ENCODE measurements around the gene RPRD1B.
A peak's percentile ranks its signal among the peaks of the same experiment; 100 is the strongest.

Gene RPRD1B

GRCh38 chr20:37992802-37993409 lies 40.6 kb upstream of the RPRD1B start:
- peak in 2 of 3 experiments; percentile 2 to 5 for DNase-seq
- H3K36me3 Mint-ChIP-seq (ENCODE audit: insufficient read depth): peaks cover 28% of the 10 kb centered on the region
- H3K9me3 Mint-ChIP-seq: no peaks in the 10 kb centered on the region
- H3K4me3 Mint-ChIP-seq: no peak overlapping the region
- peak overlapping the region in 1 of 2 donors; percentile 69 for H3K27ac Mint-ChIP-seq
- no peaks in the 10 kb centered on the region for H3K27me3 Mint-ChIP-seq
- ATAC-seq (replicated peaks): no peak
- peaks cover 19 to 24% of the 10 kb centered on the region in 2 donors for H3K4me1 Mint-ChIP-seq (ENCODE audit: low read depth in 2 of 2)

GRCh38 chr20:37994512-37994911 lies 39.0 kb upstream of the RPRD1B start:
- Mint-ChIP-seq H3K27me3 (no peaks in the 10 kb centered on the region), H3K36me3 (ENCODE audit: insufficient read depth) (peaks cover 38% of the 10 kb centered on the region), H3K27ac (peak overlapping the region in 1 of 2 donors; percentile 76), H3K9me3 (no peaks in the 10 kb centered on the region), H3K4me1 (ENCODE audit: low read depth in 2 of 2) (peaks cover 19 to 22% of the 10 kb centered on the region in 2 donors), H3K4me3 (no peak overlapping the region)
- DNase-seq (no peak), ATAC-seq (replicated peaks) (no peak)

- Mint-ChIP-seq H3K4me1 (ENCODE audit: low read depth in 2 of 2) (peaks cover 7% of the 10 kb centered on the region in 2 donors), H3K9me3 (no peaks in the 10 kb centered on the region), H3K27ac (no peak overlapping the region), H3K27me3 (no peaks in the 10 kb centered on the region), H3K36me3 (ENCODE audit: insufficient read depth) (peaks cover 40% of the 10 kb centered on the region), H3K4me3 (no peak overlapping the region)
- DNase-seq (no peak), ATAC-seq (replicated peaks) (no peak)
Measured at GRCh38 chr20:37995856-37996605, 37.5 kb upstream of the RPRD1B start.

GRCh38 chr20:37997516-37997915 lies 36.0 kb upstream of the RPRD1B start:
- ATAC-seq (replicated peaks) (no peak), DNase-seq (no peak)
- Mint-ChIP-seq H3K27ac (peak overlapping the region in 1 of 2 donors; percentile 28), H3K4me1 (ENCODE audit: low read depth in 2 of 2) (no peaks in the 10 kb centered on the region), H3K4me3 (no peak overlapping the region), H3K27me3 (no peaks in the 10 kb centered on the region), H3K36me3 (ENCODE audit: insufficient read depth) (peaks cover 44% of the 10 kb centered on the region), H3K9me3 (no peaks in the 10 kb centered on the region)

GRCh38 chr20:37999526-38000263 lies 33.9 kb upstream of the RPRD1B start:
- ATAC-seq (replicated peaks) (no peak), DNase-seq (no peak)
- no peak overlapping the region for H3K27ac Mint-ChIP-seq
- no peaks in the 10 kb centered on the region for H3K27me3 Mint-ChIP-seq
- peaks cover 58% of the 10 kb centered on the region for H3K36me3 Mint-ChIP-seq (ENCODE audit: insufficient read depth)
- no peaks in the 10 kb centered on the region for H3K9me3 Mint-ChIP-seq
- no peaks in the 10 kb centered on the region for H3K4me1 Mint-ChIP-seq (ENCODE audit: low read depth in 2 of 2)
- no peak overlapping the region for H3K4me3 Mint-ChIP-seq

- ATAC-seq (replicated peaks) (no peak), DNase-seq (no peak)
- Mint-ChIP-seq H3K27ac (peak overlapping the region in 1 of 2 donors; percentile 59), H3K9me3 (no peaks in the 10 kb centered on the region), H3K36me3 (ENCODE audit: insufficient read depth) (peaks cover 58% of the 10 kb centered on the region), H3K4me1 (ENCODE audit: low read depth in 2 of 2) (no peaks in the 10 kb centered on the region), H3K27me3 (no peaks in the 10 kb centered on the region), H3K4me3 (no peak overlapping the region)
Measured at GRCh38 chr20:38000293-38000692, 33.3 kb upstream of the RPRD1B start.

- Mint-ChIP-seq H3K9me3 (no peaks in the 10 kb centered on the region), H3K27me3 (no peaks in the 10 kb centered on the region), H3K27ac (peak overlapping the region in 1 of 2 donors; percentile 17), H3K4me3 (no peak overlapping the region), H3K4me1 (ENCODE audit: low read depth in 2 of 2) (peaks cover 0 to under 1% of the 10 kb centered on the region in 2 donors), H3K36me3 (ENCODE audit: insufficient read depth) (peaks cover 51% of the 10 kb centered on the region)
- ATAC-seq (replicated peaks) (no peak), DNase-seq (no peak)
Measured at GRCh38 chr20:38001173-38001875, 32.2 kb upstream of the RPRD1B start.

- Mint-ChIP-seq H3K27me3 (no peaks in the 10 kb centered on the region), H3K4me3 (no peak overlapping the region), H3K9me3 (no peaks in the 10 kb centered on the region), H3K4me1 (ENCODE audit: low read depth in 2 of 2) (peaks cover 0 to 5% of the 10 kb centered on the region in 2 donors), H3K36me3 (ENCODE audit: insufficient read depth) (peaks cover 50% of the 10 kb centered on the region), H3K27ac (no peak overlapping the region)
- ATAC-seq (replicated peaks) (no peak), DNase-seq (no peak)
Measured at GRCh38 chr20:38001981-38002380, 31.6 kb upstream of the RPRD1B start.

- no peaks in the 10 kb centered on the region for H3K27me3 Mint-ChIP-seq
- no peaks in the 10 kb centered on the region for H3K9me3 Mint-ChIP-seq
- H3K4me3 Mint-ChIP-seq: no peak overlapping the region
- peaks cover 0 to 5% of the 10 kb centered on the region in 2 donors for H3K4me1 Mint-ChIP-seq (ENCODE audit: low read depth in 2 of 2)
- no peak overlapping the region for H3K27ac Mint-ChIP-seq
- DNase-seq (no peak), ATAC-seq (replicated peaks) (no peak)
- peaks cover 45% of the 10 kb centered on the region for H3K36me3 Mint-ChIP-seq (ENCODE audit: insufficient read depth)
Measured at GRCh38 chr20:38002422-38002821, 31.1 kb upstream of the RPRD1B start.

GRCh38 chr20:38004416-38004815 lies 29.1 kb upstream of the RPRD1B start:
- no peak for ATAC-seq (replicated peaks)
- Mint-ChIP-seq H3K9me3 (no peaks in the 10 kb centered on the region), H3K36me3 (ENCODE audit: insufficient read depth) (peaks cover 31% of the 10 kb centered on the region), H3K27me3 (no peaks in the 10 kb centered on the region), H3K4me3 (no peak overlapping the region), H3K4me1 (ENCODE audit: low read depth in 2 of 2) (peaks cover 1 to 5% of the 10 kb centered on the region in 2 donors), H3K27ac (no peak overlapping the region)
- DNase-seq: no peak

GRCh38 chr20:38005903-38006302 lies 27.6 kb upstream of the RPRD1B start:
- Mint-ChIP-seq H3K9me3 (no peaks in the 10 kb centered on the region), H3K27me3 (no peaks in the 10 kb centered on the region), H3K4me1 (ENCODE audit: low read depth in 2 of 2) (peaks cover 1 to 5% of the 10 kb centered on the region in 2 donors), H3K27ac (no peak overlapping the region), H3K36me3 (ENCODE audit: insufficient read depth) (peaks cover 26% of the 10 kb centered on the region), H3K4me3 (no peak overlapping the region)
- ATAC-seq (replicated peaks) (no peak), DNase-seq (no peak)

- Mint-ChIP-seq H3K36me3 (ENCODE audit: insufficient read depth) (peaks cover 33% of the 10 kb centered on the region), H3K4me1 (ENCODE audit: low read depth in 2 of 2) (peaks cover 1 to 5% of the 10 kb centered on the region in 2 donors), H3K4me3 (no peak overlapping the region), H3K9me3 (no peaks in the 10 kb centered on the region), H3K27me3 (no peaks in the 10 kb centered on the region), H3K27ac (peak overlapping the region; percentile 15 to 71)
- ATAC-seq (replicated peaks) (no peak), DNase-seq (no peak)
Measured at GRCh38 chr20:38007526-38007925, 26.0 kb upstream of the RPRD1B start.

- H3K4me1 Mint-ChIP-seq (ENCODE audit: low read depth in 2 of 2): peaks cover 1 to 5% of the 10 kb centered on the region in 2 donors
- no peaks in the 10 kb centered on the region for H3K27me3 Mint-ChIP-seq
- DNase-seq (no peak), ATAC-seq (replicated peaks) (no peak)
- H3K4me3 Mint-ChIP-seq: no peak overlapping the region
- H3K36me3 Mint-ChIP-seq (ENCODE audit: insufficient read depth): peaks cover 27% of the 10 kb centered on the region
- H3K9me3 Mint-ChIP-seq: no peaks in the 10 kb centered on the region
- no peak overlapping the region for H3K27ac Mint-ChIP-seq
Measured at GRCh38 chr20:38008233-38008944, 25.2 kb upstream of the RPRD1B start.
